Mesenchymal stem cell (in vitro differentiated cells and primary cell): ENCODE results near the gene FRY.

Source experiments
- DNase-seq: peaks from one replicate; pipeline ENCODE4 v3.0.0-alpha.2; 2013
- H2AFZ ChIP-seq: one replicate; pipeline ENCODE4 v1.6.1; 2013; ENCODE audit warnings: low read depth, mild to moderate bottlenecking, control low read depth, inconsistent platforms, low read length, moderate library complexity
- H2AK5ac ChIP-seq: 2 replicates; pipeline ENCODE4 v1.6.1; 2013; ENCODE audit warnings: low read length, moderate library complexity, mild to moderate bottlenecking, inconsistent platforms; ENCODE audit not compliant: severe bottlenecking
- H2BK120ac ChIP-seq: one replicate; pipeline ENCODE4 v1.6.1; 2013; ENCODE audit warnings: low read depth, mild to moderate bottlenecking, inconsistent platforms, low read length, moderate library complexity
- H2BK12ac ChIP-seq, 2 experiments: one replicate each; pipeline ENCODE4 v1.6.1; 2013; ENCODE audit warnings: inconsistent platforms in 2 of 2, low read length in 2 of 2, mild to moderate bottlenecking in 2 of 2, moderate library complexity in 2 of 2, control low read depth in 1 of 2
- H2BK15ac ChIP-seq: one replicate; pipeline ENCODE4 v1.6.1; 2013; ENCODE audit warnings: mild to moderate bottlenecking, low read depth, inconsistent platforms; ENCODE audit not compliant: poor library complexity, severe bottlenecking
- H2BK5ac ChIP-seq: 2 replicates; pipeline ENCODE4 v1.6.1; 2013; ENCODE audit warnings: low read depth, mild to moderate bottlenecking, low read length, control low read depth, inconsistent platforms; ENCODE audit not compliant: poor library complexity, severe bottlenecking
- H3K14ac ChIP-seq, 2 experiments: one replicate each; pipeline ENCODE4 v1.6.1; 2013; ENCODE audit warnings: inconsistent platforms in 2 of 2, low read length in 2 of 2, control low read depth in 1 of 2, mild to moderate bottlenecking in 1 of 2, moderate library complexity in 1 of 2
- H3K18ac ChIP-seq, 2 experiments: one replicate each; pipeline ENCODE4 v1.6.1; 2013; ENCODE audit warnings: inconsistent platforms in 2 of 2, low read length in 2 of 2, control low read depth in 1 of 2, low read depth in 1 of 2, mild to moderate bottlenecking in 1 of 2
- H3K23ac ChIP-seq, 2 experiments: one replicate each; pipeline ENCODE4 v1.6.1; 2013; ENCODE audit warnings: inconsistent platforms in 2 of 2, low read length in 2 of 2, mild to moderate bottlenecking in 2 of 2, moderate library complexity in 2 of 2, control low read depth in 1 of 2
- H3K27ac ChIP-seq: 2 replicates; pipeline ENCODE4 v1.5.1; 2013; ENCODE audit warnings: mild to moderate bottlenecking, moderate library complexity, low read length, control low read depth, inconsistent platforms; ENCODE audit not compliant: poor library complexity, severe bottlenecking
- H3K27me3 ChIP-seq, 2 experiments: 2 replicates each; pipeline versions ENCODE4 v1.6.1 to v1.7.0; 2013; ENCODE audit warnings: low read length in 2 of 2, mild to moderate bottlenecking in 2 of 2, moderate library complexity in 2 of 2, control low read depth in 1 of 2, inconsistent platforms in 1 of 2; ENCODE audit not compliant: control insufficient read depth in 1 of 2, insufficient read depth in 1 of 2
- H3K36me3 ChIP-seq, 2 experiments: 2 replicates each; pipeline versions ENCODE4 v1.6.1 to v1.7.0; 2013; ENCODE audit warnings: low read length in 2 of 2, control low read depth in 1 of 2, inconsistent platforms in 1 of 2, low read depth in 1 of 2, mild to moderate bottlenecking in 1 of 2; ENCODE audit not compliant: insufficient read depth in 2 of 2, control insufficient read depth in 1 of 2
- H3K4ac ChIP-seq, 2 experiments: one replicate each; pipeline ENCODE4 v1.6.1; 2013; ENCODE audit warnings: inconsistent platforms in 2 of 2, low read length in 2 of 2, mild to moderate bottlenecking in 2 of 2, moderate library complexity in 2 of 2, control low read depth in 1 of 2, low read depth in 1 of 2
- H3K4me1 ChIP-seq: 2 replicates; pipeline ENCODE4 v1.6.1; 2013; ENCODE audit warnings: low read depth, low read length, control low read depth; ENCODE audit not compliant: control insufficient read depth, insufficient read depth
- H3K4me2 ChIP-seq: 2 replicates; pipeline ENCODE4 v1.6.1; 2013; ENCODE audit warnings: low read length, mild to moderate bottlenecking, inconsistent platforms; ENCODE audit not compliant: poor library complexity, severe bottlenecking
- H3K4me3 ChIP-seq, 2 experiments: 2 replicates each; pipeline versions ENCODE4 v1.5.1 to v1.7.0; 2013; ENCODE audit warnings: low read length in 2 of 2, mild to moderate bottlenecking in 2 of 2, control low read depth in 1 of 2, low read depth in 1 of 2; ENCODE audit not compliant: insufficient read depth in 1 of 2
- H3K79me1 ChIP-seq: replicated peaks from 2 replicates; pipeline ENCODE4 v1.6.1; 2013; ENCODE audit warnings: mild to moderate bottlenecking, control low read depth, low read length, inconsistent platforms; ENCODE audit not compliant: poor library complexity, severe bottlenecking
- H3K9ac ChIP-seq: 2 replicates; pipeline ENCODE4 v1.7.0; 2013; ENCODE audit warnings: mild to moderate bottlenecking, low read length, moderate library complexity
- H3K9me3 ChIP-seq: 2 replicates; pipeline ENCODE4 v1.7.0; 2013; ENCODE audit warnings: mild to moderate bottlenecking, low read length; ENCODE audit not compliant: control insufficient read depth
- H4K8ac ChIP-seq: one replicate; pipeline ENCODE4 v1.6.1; 2013; ENCODE audit warnings: inconsistent platforms, mild to moderate bottlenecking, low read length, moderate library complexity
- H4K91ac ChIP-seq: one replicate; pipeline ENCODE4 v1.6.1; 2013; ENCODE audit warnings: mild to moderate bottlenecking, low read length, inconsistent platforms
- WGBS: methylation state at CpG from one replicate; pipeline ENCODE4 v1.1.7; 2013; ENCODE audit warnings: mixed read lengths; 5-methylcytosine and 5-hydroxymethylcytosine counted together

The FRY gene

DNA sequence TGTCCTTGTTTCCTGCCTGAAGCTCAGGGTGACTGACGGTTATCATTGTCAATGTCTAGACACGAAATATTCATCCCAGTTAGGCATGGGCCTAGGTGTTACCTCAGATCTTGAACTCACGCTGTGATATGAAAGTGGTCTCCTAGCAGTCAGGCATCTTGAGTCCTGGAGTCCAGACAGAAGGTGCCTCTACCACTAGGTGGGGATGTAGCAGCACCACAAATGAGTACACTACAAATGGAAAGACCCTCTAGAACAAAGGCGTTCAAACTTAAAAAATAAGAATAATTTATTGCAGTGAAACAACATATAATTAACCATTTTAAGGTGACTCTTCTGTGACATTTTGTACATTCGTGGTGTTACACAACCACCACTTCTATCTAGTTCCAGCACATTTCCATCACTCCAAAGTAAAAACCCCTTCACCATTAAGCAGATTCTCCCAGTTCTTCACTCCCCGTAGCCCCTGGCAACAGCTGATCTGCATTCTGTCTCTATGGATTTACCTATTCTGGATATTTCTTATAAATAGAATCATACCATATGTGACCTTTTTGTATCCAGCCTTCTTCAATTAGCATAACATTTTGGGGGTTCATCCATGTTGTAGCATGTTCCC lies 11.9 kb upstream of the FRY start:
- peak; percentile 71 for DNase-seq
- Histone ChIP-seq H2BK120ac (no peak overlapping the region), H2BK5ac (no peak overlapping the region), H3K9ac (no peak overlapping the region), H3K27ac (no peak overlapping the region), H2AFZ (no peak overlapping the region), H4K8ac (no peak overlapping the region), H3K4me2 (no peak overlapping the region), H3K27me3 (no peaks in the 10 kb centered on the region), H3K14ac (no peak overlapping the region), H3K18ac (no peak overlapping the region), H3K4ac (no peak overlapping the region), H3K4me1 (peaks cover 2% of the 10 kb centered on the region), H2AK5ac (no peak overlapping the region), H3K9me3 (no peaks in the 10 kb centered on the region), H2BK12ac (no peak overlapping the region), H4K91ac (no peak overlapping the region), H3K23ac (no peak overlapping the region), H3K36me3 (no peaks in the 10 kb centered on the region), H3K4me3 (no peak overlapping the region), H2BK15ac (no peak overlapping the region), H3K79me1 (no peaks in the 10 kb centered on the region)
- WGBS, result 43% methylated on average over 5 of the region's 6 CpGs

GRCh38 chr13:32021785-32022184 lies 9.8 kb upstream of the FRY start:
- no peak overlapping the region for H3K18ac ChIP-seq
- no peaks in the 10 kb centered on the region for H3K79me1 ChIP-seq
- no peak overlapping the region for H4K91ac ChIP-seq
- DNase-seq, result no peak
- peaks cover 2% of the 10 kb centered on the region for H3K4me1 ChIP-seq
- H3K36me3 ChIP-seq, result no peaks in the 10 kb centered on the region
- no peak overlapping the region for H4K8ac ChIP-seq
- no peak overlapping the region for H3K9ac ChIP-seq
- no peak overlapping the region for H2BK5ac ChIP-seq
- H3K23ac ChIP-seq, result no peak overlapping the region
- WGBS, result 90% methylated on average over 1 of the region's 1 CpG
- no peak overlapping the region for H3K4me3 ChIP-seq
- no peak overlapping the region for H2AFZ ChIP-seq
- H3K27me3 ChIP-seq, result no peaks in the 10 kb centered on the region
- no peak overlapping the region for H3K27ac ChIP-seq
- no peak overlapping the region for H2BK120ac ChIP-seq
- H2AK5ac ChIP-seq, result no peak overlapping the region
- no peak overlapping the region for H3K4me2 ChIP-seq
- H3K4ac ChIP-seq, result no peak overlapping the region
- H2BK12ac ChIP-seq, result peak overlapping the region in 1 of 2 experiments; percentile 16
- H3K14ac ChIP-seq, result no peak overlapping the region
- H2BK15ac ChIP-seq, result no peak overlapping the region
- no peaks in the 10 kb centered on the region for H3K9me3 ChIP-seq

DNA sequence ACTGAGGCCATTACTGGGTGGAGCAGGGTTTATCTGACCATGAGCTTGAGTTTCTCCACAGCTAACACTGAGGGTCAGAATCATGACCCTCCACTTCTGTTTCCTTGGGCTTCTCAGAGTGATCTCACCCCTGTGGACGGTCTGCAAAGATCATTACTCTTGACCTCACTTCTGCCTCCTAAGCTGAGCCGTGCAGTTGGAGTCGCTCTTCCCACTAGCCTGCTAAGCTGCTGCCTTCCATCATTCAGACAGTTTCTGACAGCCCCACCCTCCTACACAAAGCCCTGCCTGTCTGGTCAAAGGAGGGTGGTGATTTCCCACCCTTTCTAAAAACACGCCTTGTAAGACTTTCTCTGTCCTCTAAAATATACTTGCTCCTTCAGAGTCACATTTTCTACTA lies 9.3 kb upstream of the FRY start:
- Histone ChIP-seq H3K4me2 (no peak overlapping the region), H2BK15ac (no peak overlapping the region), H3K18ac (no peak overlapping the region), H3K27me3 (no peaks in the 10 kb centered on the region), H2BK5ac (no peak overlapping the region), H4K8ac (no peak overlapping the region), H3K79me1 (no peaks in the 10 kb centered on the region), H3K4me3 (no peak overlapping the region), H2AK5ac (no peak overlapping the region), H3K23ac (no peak overlapping the region), H3K4me1 (peaks cover 2% of the 10 kb centered on the region), H2AFZ (no peak overlapping the region), H3K4ac (no peak overlapping the region), H2BK12ac (no peak overlapping the region), H3K36me3 (no peaks in the 10 kb centered on the region), H2BK120ac (no peak overlapping the region), H3K9ac (no peak overlapping the region), H3K9me3 (no peaks in the 10 kb centered on the region), H3K14ac (no peak overlapping the region), H4K91ac (no peak overlapping the region), H3K27ac (no peak overlapping the region)
- WGBS, result under 1% methylated on average over 3 of the region's 4 CpGs
- DNase-seq, result peak; percentile 64

DNA sequence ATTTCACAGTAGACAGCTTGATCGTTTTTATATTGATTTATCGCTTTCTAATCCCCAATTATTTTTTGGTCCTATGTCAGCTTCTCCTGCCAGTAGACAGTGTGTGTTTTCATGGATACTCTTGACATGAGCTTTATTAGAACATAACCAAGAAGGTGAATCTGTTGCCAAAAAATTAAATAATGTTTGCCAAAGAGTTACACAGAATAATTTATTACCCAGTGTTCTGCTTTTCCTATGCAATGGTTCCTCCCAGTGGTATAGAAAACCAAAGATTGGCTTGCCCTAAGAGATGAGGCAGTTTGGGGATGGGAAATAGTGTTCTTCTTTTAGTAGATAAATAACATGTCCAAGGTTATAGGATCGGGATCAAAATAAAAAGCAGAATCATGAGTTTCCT lies 8.5 kb upstream of the FRY start:
- Histone ChIP-seq H3K27me3 (no peaks in the 10 kb centered on the region), H3K9ac (no peak overlapping the region), H3K9me3 (no peaks in the 10 kb centered on the region), H2BK5ac (no peak overlapping the region), H3K14ac (no peak overlapping the region), H4K8ac (no peak overlapping the region), H3K18ac (no peak overlapping the region), H2AFZ (no peak overlapping the region), H2BK15ac (no peak overlapping the region), H3K27ac (no peak overlapping the region), H3K23ac (no peak overlapping the region), H3K4me1 (peaks cover 2% of the 10 kb centered on the region), H3K36me3 (no peaks in the 10 kb centered on the region), H3K4ac (no peak overlapping the region), H3K4me3 (no peak overlapping the region), H2BK12ac (no peak overlapping the region), H3K79me1 (no peaks in the 10 kb centered on the region), H2BK120ac (no peak overlapping the region), H3K4me2 (no peak overlapping the region), H2AK5ac (no peak overlapping the region), H4K91ac (no peak overlapping the region)
- 100% methylated on average over 2 of the region's 3 CpGs for WGBS
- DNase-seq, result no peak
